PC-9 (cell line): ENCODE results near the gene DAPK1. TPM values are rescaled to one million over a fixed set of nuclear protein-coding genes. Genes with fewer than 3 reads are reported as not detected.

Experiments used
- BruUV-seq: library from RNA; stranded (reverse); fragments of 400-500 nt; replicated peaks from 2 replicates; lab custom pipeline; 2021; lab: Mats Ljungman, UMichigan
- CTCF ChIA-PET: fragments of 300-600 bp; sonication (Branson Sonifier 250); formaldehyde crosslinking; loops from one replicate; lab custom pipeline; 2022; ENCODE audit warnings: antibody characterized with exemption; lab: Charles Lee
- POLR2A ChIA-PET: fragments of 300-600 bp; sonication (Branson Sonifier 250); formaldehyde crosslinking; loops from one replicate; lab custom pipeline; 2022; ENCODE audit warnings: antibody characterized with exemption; ENCODE audit not compliant: unreplicated experiment; lab: Charles Lee
- DNase-seq, 2 experiments: peaks; one replicate each; pipeline versions ENCODE4 v3.0.0 to v3.0.0-alpha.2; 2015 to 2022; ENCODE audit warnings: mixed read lengths in 1 of 2
- H2AFZ ChIP-seq: fragments of 200-600 bp; sonication (generic); 2 replicates; pipeline ENCODE4 v1.8.1; 2017; ENCODE audit warnings: antibody characterized with exemption
- H3F3A ChIP-seq: fragments of 200-600 bp; sonication (generic); 2 replicates; pipeline ENCODE4 v1.8.1; 2017; ENCODE audit warnings: antibody characterized with exemption, mild to moderate bottlenecking, low read depth; ENCODE audit not compliant: insufficient read depth
- H3K27ac ChIP-seq: fragments of 200-600 bp; sonication (generic); 2 replicates; pipeline ENCODE4 v1.6.1; 2016; ENCODE audit warnings: mixed run types
- H3K27me3 ChIP-seq: fragments of 200-600 bp; sonication (generic); 2 replicates; pipeline ENCODE4 v1.6.1; 2016; ENCODE audit warnings: low read depth, mixed run types; ENCODE audit not compliant: insufficient read depth
- H3K36me3 ChIP-seq: fragments of 200-600 bp; sonication (generic); 2 replicates; pipeline ENCODE4 v1.6.1; 2016; ENCODE audit warnings: low read depth, mixed run types
- H3K4me1 ChIP-seq: fragments of 200-600 bp; sonication (generic); replicated peaks from 2 replicates; pipeline ENCODE4 v1.6.1; 2016; ENCODE audit warnings: mixed run types; ENCODE audit not compliant: insufficient read depth
- H3K4me2 ChIP-seq: fragments of 200-600 bp; sonication (generic); 2 replicates; pipeline ENCODE4 v1.6.1; 2017; ENCODE audit warnings: mixed run types
- H3K4me3 ChIP-seq: fragments of 200-600 bp; sonication (generic); 2 replicates; pipeline ENCODE4 v1.6.1; 2016; ENCODE audit warnings: mixed run types
- H3K79me2 ChIP-seq: fragments of 200-600 bp; sonication (generic); 2 replicates; pipeline ENCODE4 v1.6.1; 2017; ENCODE audit warnings: low read depth, mixed run types
- H3K9me2 ChIP-seq: fragments of 200-600 bp; sonication (generic); 2 replicates; pipeline ENCODE4 v1.8.1; 2017; ENCODE audit warnings: mild to moderate bottlenecking; ENCODE audit not compliant: insufficient read depth
- H3K9me3 ChIP-seq: fragments of 200-600 bp; sonication (generic); 2 replicates; pipeline ENCODE4 v1.8.1; 2016; ENCODE audit warnings: low read depth; ENCODE audit not compliant: insufficient read depth
- H4K20me1 ChIP-seq: fragments of 200-600 bp; sonication (generic); 2 replicates; pipeline ENCODE4 v1.8.1; 2017; ENCODE audit not compliant: insufficient read depth
- EZH2 ChIP-seq: fragments of 200-600 bp; sonication (generic); IDR thresholded peaks from 2 replicates; pipeline ENCODE4 v1.8.0; 2017; ENCODE audit warnings: antibody characterized with exemption, low read depth
- intact Hi-C: fragments of 100-400 bp; cut with micrococcal nuclease; formaldehyde crosslinking; loops from one replicate; pipeline ENCODE4 v1.10.0; 2022; ENCODE audit not compliant: unreplicated experiment
- total RNA-seq: library from RNA; stranded (reverse); gene quantifications from 2 replicates; pipeline ENCODE4 v1.2.3, GENCODE V29; 2021
- TF ChIP-seq, protein P1 (sequence below): fragments of 200-600 bp; sonication (generic); conservative IDR thresholded peaks from 2 replicates; pipeline ENCODE4 v1.6.1; 2017; ENCODE audit warnings: mixed run types, antibody characterized with exemption, mild to moderate bottlenecking, moderate library complexity

DAPK1 gene
- total RNA-seq, 1 experiment from 2014 or later: 100 TPM

DNA sequence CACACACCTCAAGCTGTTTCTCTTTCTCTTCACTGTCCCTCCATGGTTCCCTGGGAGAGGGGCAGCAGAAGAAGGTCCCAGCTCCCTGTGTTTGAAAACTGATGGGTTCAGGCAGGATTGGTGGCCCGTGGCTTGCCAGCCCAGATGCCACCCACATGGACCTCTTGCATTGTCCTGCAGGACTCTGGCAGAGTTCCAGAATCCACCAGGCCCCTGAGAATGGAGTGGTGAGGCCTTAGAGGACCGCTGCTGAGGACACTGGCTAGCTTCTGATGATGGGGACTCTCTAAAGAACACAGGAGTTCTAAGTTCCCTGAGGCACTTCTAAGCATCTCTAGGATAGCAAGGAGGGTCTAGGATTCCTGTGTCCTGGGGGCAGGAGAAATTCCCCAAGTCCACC lies 253.1 kb downstream of the DAPK1 start:
- CTCF ChIA-PET: no interaction called here

GRCh38 chr9:87751423-87751822 lies 253.8 kb downstream of the DAPK1 start:
- H3K9me3 ChIP-seq: no peaks in the 10 kb centered on the region; the same call in 1 of the 2 replicates
- no peak overlapping the region for H3K27ac ChIP-seq
- no peaks in the 10 kb centered on the region for H3K79me2 ChIP-seq
- ChIA-PET CTCF (no interaction called here), POLR2A (no interaction called here)
- H2AFZ ChIP-seq: no peak overlapping the region
- H4K20me1 ChIP-seq: no peaks in the 10 kb centered on the region
- no peaks in the 10 kb centered on the region for H3K9me2 ChIP-seq
- BruUV-seq: no TSS peak
- no peak overlapping the region for H3K4me3 ChIP-seq
- no peaks in the 10 kb centered on the region for H3K36me3 ChIP-seq
- TF ChIP-seq, protein P1, sequence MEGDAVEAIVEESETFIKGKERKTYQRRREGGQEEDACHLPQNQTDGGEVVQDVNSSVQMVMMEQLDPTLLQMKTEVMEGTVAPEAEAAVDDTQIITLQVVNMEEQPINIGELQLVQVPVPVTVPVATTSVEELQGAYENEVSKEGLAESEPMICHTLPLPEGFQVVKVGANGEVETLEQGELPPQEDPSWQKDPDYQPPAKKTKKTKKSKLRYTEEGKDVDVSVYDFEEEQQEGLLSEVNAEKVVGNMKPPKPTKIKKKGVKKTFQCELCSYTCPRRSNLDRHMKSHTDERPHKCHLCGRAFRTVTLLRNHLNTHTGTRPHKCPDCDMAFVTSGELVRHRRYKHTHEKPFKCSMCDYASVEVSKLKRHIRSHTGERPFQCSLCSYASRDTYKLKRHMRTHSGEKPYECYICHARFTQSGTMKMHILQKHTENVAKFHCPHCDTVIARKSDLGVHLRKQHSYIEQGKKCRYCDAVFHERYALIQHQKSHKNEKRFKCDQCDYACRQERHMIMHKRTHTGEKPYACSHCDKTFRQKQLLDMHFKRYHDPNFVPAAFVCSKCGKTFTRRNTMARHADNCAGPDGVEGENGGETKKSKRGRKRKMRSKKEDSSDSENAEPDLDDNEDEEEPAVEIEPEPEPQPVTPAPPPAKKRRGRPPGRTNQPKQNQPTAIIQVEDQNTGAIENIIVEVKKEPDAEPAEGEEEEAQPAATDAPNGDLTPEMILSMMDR: no peak
- TF ChIP-seq EZH2: no peak
- no peaks in the 10 kb centered on the region for H3K4me1 ChIP-seq
- DNase-seq: no peak
- intact Hi-C loops: no loop called here
- no peaks in the 10 kb centered on the region for H3K27me3 ChIP-seq
- no peaks in the 10 kb centered on the region for H3F3A ChIP-seq
- H3K4me2 ChIP-seq: no peak overlapping the region

More for the DNA sequence above, 253.1 kb downstream of the DAPK1 start:
- Histone ChIP-seq H2AFZ (no peak overlapping the region), H3K27ac (no peak overlapping the region), H3K36me3 (no peaks in the 10 kb centered on the region), H3K4me3 (no peak overlapping the region), H4K20me1 (no peaks in the 10 kb centered on the region), H3K4me1 (no peaks in the 10 kb centered on the region), H3K79me2 (no peaks in the 10 kb centered on the region), H3F3A (no peaks in the 10 kb centered on the region), H3K4me2 (no peak overlapping the region), H3K27me3 (no peaks in the 10 kb centered on the region), H3K9me2 (no peaks in the 10 kb centered on the region; the same call in 1 of the 2 replicates), H3K9me3 (no peaks in the 10 kb centered on the region; the same call in 1 of the 2 replicates)
- TF ChIP-seq, protein P1: no peak
- no peak for TF ChIP-seq EZH2
- intact Hi-C loops: no loop called here
- POLR2A ChIA-PET: no interaction called here
- no TSS peak for BruUV-seq
- DNase-seq: no peak

DNA sequence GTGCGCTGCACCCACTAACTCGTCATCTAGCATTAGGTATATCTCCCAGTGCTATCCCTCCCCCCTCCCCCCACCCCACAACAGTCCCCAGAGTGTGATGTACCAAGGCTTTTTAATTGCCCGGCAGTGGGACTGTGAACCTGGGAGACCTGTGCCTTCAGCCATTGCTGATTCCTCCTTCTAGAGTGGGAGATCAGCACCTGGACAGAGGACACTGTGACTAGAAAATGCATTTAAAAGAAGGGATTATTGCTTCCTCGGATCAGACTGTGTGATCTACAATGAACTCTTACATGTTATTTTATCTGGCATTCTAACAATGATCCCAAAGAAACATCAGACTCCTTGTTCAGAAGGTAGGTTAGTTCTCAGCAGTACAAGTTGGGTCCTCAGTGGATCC lies 254.2 kb downstream of the DAPK1 start:
- H3K4me2 ChIP-seq: no peak overlapping the region
- H3K9me3 ChIP-seq: no peaks in the 10 kb centered on the region; the same call in 1 of the 2 replicates
- no peak overlapping the region for H3K27ac ChIP-seq
- intact Hi-C loops: no loop called here
- no peaks in the 10 kb centered on the region for H3F3A ChIP-seq
- ChIA-PET POLR2A (no interaction called here), CTCF (no interaction called here)
- H3K79me2 ChIP-seq: no peaks in the 10 kb centered on the region
- H2AFZ ChIP-seq: no peak overlapping the region
- no peak for DNase-seq
- H3K4me1 ChIP-seq: no peaks in the 10 kb centered on the region
- no peaks in the 10 kb centered on the region for H4K20me1 ChIP-seq
- TF ChIP-seq, protein P1: no peak
- no peak for TF ChIP-seq EZH2
- no peaks in the 10 kb centered on the region for H3K27me3 ChIP-seq
- no peaks in the 10 kb centered on the region for H3K36me3 ChIP-seq
- no TSS peak for BruUV-seq
- H3K9me2 ChIP-seq: no peaks in the 10 kb centered on the region
- H3K4me3 ChIP-seq: no peak overlapping the region
